Measurements from ENCODE around the gene MFSD2B. TPM values are rescaled to one million over a fixed set of nuclear protein-coding genes. Genes with fewer than 3 reads are reported as not detected.
"Not testable (repeated sequence)": the region's sequence is repeated elsewhere in the genome, so short reads cannot be mapped to it uniquely, and the experiment has no call there.

MFSD2B gene
- total RNA-seq, 1 donor from 2014 or later, result not detected

DNA sequence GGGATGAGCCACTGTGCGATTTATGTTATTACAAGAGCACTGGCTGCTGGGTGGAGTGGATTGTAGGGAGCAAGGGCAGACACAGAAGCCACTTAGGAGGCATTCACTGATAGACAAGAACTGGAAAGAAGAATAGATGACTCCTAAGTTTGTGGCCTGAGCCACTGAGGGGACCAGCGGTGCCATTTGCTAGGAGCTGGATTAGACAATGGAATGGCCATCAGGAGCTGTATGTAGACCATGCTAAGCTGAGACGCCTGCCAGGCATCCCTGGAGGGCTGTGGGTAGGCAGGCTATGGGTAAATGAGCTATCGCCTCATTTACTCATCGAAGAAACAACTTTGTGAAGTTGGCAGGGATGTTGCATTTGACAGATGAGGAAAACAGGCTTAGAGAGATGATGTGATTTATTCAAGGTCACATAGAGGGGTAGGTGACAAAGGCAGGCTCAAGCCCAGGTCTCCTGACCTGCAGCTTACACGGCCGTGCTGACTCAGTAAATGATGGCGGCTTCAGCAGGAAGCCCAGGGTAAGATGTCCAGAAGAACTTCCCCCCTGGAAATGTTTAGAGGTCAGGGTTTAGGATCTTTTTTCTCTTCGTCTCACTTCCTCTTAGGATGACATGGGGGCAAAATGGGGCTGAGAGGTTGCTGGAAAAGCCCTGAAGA lies 2.8 kb downstream of the MFSD2B start:
- H3K4me1 Mint-ChIP-seq, result peaks cover 2% of the 10 kb centered on the region
- no peak overlapping the region for H3K9ac ChIP-seq
- H3K27me3 ChIP-seq, result peaks cover 26% of the 10 kb centered on the region
- H3F3A ChIP-seq (ENCODE audit: low read depth), result no peaks in the 10 kb centered on the region
- H3K9me3 ChIP-seq (ENCODE audit: low read depth), result no peaks in the 10 kb centered on the region
- peaks cover 13% of the 10 kb centered on the region for H3K27me3 Mint-ChIP-seq (ENCODE audit: insufficient read depth, low read depth)
- H4K20me1 ChIP-seq (ENCODE audit: low read depth), result no peaks in the 10 kb centered on the region
- no peaks in the 10 kb centered on the region for H3K36me3 ChIP-seq
- H3K4me1 ChIP-seq, result peaks cover 8% of the 10 kb centered on the region
- H3K4me3 ChIP-seq, result no peak overlapping the region
- no peak for TF ChIP-seq EZH2phosphoT487 (IDR thresholded peaks at IDR 0.05)
- TF ChIP-seq EZH2 (IDR thresholded peaks at IDR 0.05), result no peak
- TF ChIP-seq CTCF (IDR thresholded peaks at IDR 0.05), result no peak
- H3K27ac Mint-ChIP-seq, result no peak overlapping the region
- no peaks in the 10 kb centered on the region for H3K9me3 Mint-ChIP-seq
- H3K36me3 Mint-ChIP-seq, result no peaks in the 10 kb centered on the region
- no peak overlapping the region for H2AFZ ChIP-seq (replicated peaks)
- H3K27ac ChIP-seq, result no peak overlapping the region
- no peaks in the 10 kb centered on the region for H3K79me2 ChIP-seq (ENCODE audit: low read depth)
- H3K4me3 Mint-ChIP-seq, result no peak overlapping the region
- no peak for DNase-seq (ENCODE audit: low spot score)
- H3K4me2 ChIP-seq, result no peak overlapping the region

DNA sequence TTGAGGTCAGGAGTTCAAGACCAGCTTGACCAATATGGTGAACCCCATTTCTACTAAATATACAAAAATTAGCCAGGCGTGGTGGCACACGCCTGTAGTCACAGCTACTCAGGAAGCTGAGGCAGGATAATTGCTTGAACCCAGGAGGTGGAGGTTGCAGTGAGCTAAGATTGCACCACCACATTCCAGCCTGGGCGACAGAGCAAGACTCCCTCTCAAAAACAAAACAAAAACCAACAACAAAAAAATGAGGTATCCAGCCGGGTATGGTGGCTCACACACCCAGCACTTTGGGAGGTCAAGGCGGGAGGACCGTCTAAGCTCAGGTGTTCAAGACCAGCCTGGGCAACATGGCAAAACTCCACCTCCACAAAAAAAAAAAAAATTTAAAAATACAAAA lies 5.0 kb downstream of the MFSD2B start:
- H3F3A ChIP-seq (ENCODE audit: low read depth); H2AFZ ChIP-seq (replicated peaks); H3K9me3 Mint-ChIP-seq; H3K36me3 ChIP-seq; H3K4me1 Mint-ChIP-seq; H3K27ac Mint-ChIP-seq; H3K4me1 ChIP-seq; H3K27me3 Mint-ChIP-seq (ENCODE audit: insufficient read depth, low read depth); DNase-seq (ENCODE audit: low spot score); H3K36me3 Mint-ChIP-seq; H3K4me3 ChIP-seq; H3K4me2 ChIP-seq; H3K9ac ChIP-seq; H3K4me3 Mint-ChIP-seq; H4K20me1 ChIP-seq (ENCODE audit: low read depth); H3K79me2 ChIP-seq (ENCODE audit: low read depth); H3K9me3 ChIP-seq (ENCODE audit: low read depth); H3K27ac ChIP-seq: not testable (repeated sequence)
- H3K27me3 ChIP-seq, result peaks cover 14% of the 10 kb centered on the region

DNA sequence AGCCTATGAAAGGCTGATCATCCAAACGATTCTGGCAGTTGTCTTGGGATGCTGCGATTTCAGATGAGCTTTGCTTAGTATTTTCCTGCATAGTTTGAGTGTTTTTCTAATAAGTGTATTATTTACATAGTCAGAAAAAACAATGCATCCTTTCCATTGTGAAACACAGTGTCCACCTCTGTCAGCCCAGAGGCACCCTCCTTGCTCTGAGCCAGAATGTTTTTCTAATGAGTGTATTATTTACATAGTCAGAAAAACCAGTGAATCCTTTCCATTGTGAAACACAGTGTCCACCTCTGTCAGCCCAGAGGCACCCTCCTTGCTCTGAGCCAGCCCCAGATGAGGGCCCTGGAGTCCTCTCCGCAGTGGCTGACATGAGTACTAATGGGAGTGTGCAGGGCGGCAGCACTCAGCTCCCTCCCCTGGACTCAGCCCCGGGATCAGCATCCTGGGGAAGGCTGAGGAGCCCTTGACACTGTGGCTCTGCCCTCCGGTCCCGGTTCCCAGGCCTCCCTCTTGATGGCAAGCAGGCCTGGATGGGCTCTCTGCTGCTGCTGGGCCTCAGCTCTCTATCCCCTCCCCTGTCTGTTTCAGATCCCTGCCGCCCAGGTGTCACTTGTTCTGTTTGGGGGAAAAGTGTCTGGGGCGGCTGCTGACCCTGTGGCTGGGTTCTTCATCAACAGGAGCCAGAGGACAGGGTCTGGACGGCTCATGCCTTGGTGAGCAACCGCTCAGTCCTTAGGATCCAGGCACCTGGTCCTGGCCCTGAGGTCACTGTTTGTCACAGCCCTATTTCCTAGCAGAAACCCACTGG lies 5.9 kb downstream of the MFSD2B start:
- peaks cover 9% of the 10 kb centered on the region for H3K27me3 Mint-ChIP-seq (ENCODE audit: insufficient read depth, low read depth)
- Histone ChIP-seq H4K20me1 (ENCODE audit: low read depth) (no peaks in the 10 kb centered on the region), H3F3A (ENCODE audit: low read depth) (no peaks in the 10 kb centered on the region), H3K79me2 (ENCODE audit: low read depth) (no peaks in the 10 kb centered on the region), H2AFZ (replicated peaks) (no peak overlapping the region), H3K4me3 (no peak overlapping the region), H3K36me3 (no peaks in the 10 kb centered on the region), H3K4me1 (peaks cover 1% of the 10 kb centered on the region), H3K4me2 (no peak overlapping the region), H3K9me3 (ENCODE audit: low read depth) (no peaks in the 10 kb centered on the region), H3K27me3 (peaks cover 6% of the 10 kb centered on the region), H3K27ac (no peak overlapping the region), H3K9ac (no peak overlapping the region)
- peaks cover 7% of the 10 kb centered on the region for H3K4me1 Mint-ChIP-seq
- no peaks in the 10 kb centered on the region for H3K9me3 Mint-ChIP-seq
- DNase-seq (ENCODE audit: low spot score), result no peak
- H3K4me3 Mint-ChIP-seq, result no peak overlapping the region
- TF ChIP-seq EZH2 (IDR thresholded peaks at IDR 0.05), result no peak
- no peak for TF ChIP-seq CTCF (IDR thresholded peaks at IDR 0.05)
- TF ChIP-seq EZH2phosphoT487 (IDR thresholded peaks at IDR 0.05), result no peak
- no peak overlapping the region for H3K27ac Mint-ChIP-seq
- H3K36me3 Mint-ChIP-seq, result no peaks in the 10 kb centered on the region

- H3K4me3 ChIP-seq, result no peak overlapping the region
- no peaks in the 10 kb centered on the region for H3K27me3 ChIP-seq
- Mint-ChIP-seq H3K36me3 (no peaks in the 10 kb centered on the region), H3K27me3 (ENCODE audit: insufficient read depth, low read depth) (peaks cover 6% of the 10 kb centered on the region), H3K4me3 (no peak overlapping the region), H3K4me1 (peaks cover 7% of the 10 kb centered on the region), H3K9me3 (no peaks in the 10 kb centered on the region), H3K27ac (no peak overlapping the region)
- H2AFZ ChIP-seq (replicated peaks), result no peak overlapping the region
- DNase-seq (ENCODE audit: low spot score), result no peak
- TF ChIP-seq EZH2phosphoT487 (IDR thresholded peaks at IDR 0.05) (no peak), CTCF (IDR thresholded peaks at IDR 0.05) (no peak), EZH2 (IDR thresholded peaks at IDR 0.05) (no peak)
- H3K4me1 ChIP-seq, result no peaks in the 10 kb centered on the region
- H3K9me3 ChIP-seq (ENCODE audit: low read depth), result no peaks in the 10 kb centered on the region
- H3F3A ChIP-seq (ENCODE audit: low read depth), result no peaks in the 10 kb centered on the region
- H3K79me2 ChIP-seq (ENCODE audit: low read depth), result no peaks in the 10 kb centered on the region
- no peak overlapping the region for H3K27ac ChIP-seq
- H3K4me2 ChIP-seq, result no peak overlapping the region
- no peaks in the 10 kb centered on the region for H4K20me1 ChIP-seq (ENCODE audit: low read depth)
- H3K36me3 ChIP-seq, result no peaks in the 10 kb centered on the region
- no peak overlapping the region for H3K9ac ChIP-seq
Observed at GRCh38 chr2:24016376-24016761, 6.5 kb downstream of the MFSD2B start.
